Bronchial epithelial cell (primary cell): ENCODE results near the gene KRT31. TPM values are rescaled to one million over a fixed set of nuclear protein-coding genes. Genes with fewer than 3 reads are reported as not detected.
"Not testable (repeated sequence)": the region's sequence is repeated elsewhere in the genome, so short reads cannot be mapped to it uniquely, and the experiment has no call there.

Experiments
- DNase-seq: peaks from one replicate; pipeline ENCODE4 v3.0.0-alpha.2; 2010; ENCODE audit warnings: low read depth
- FAIRE-seq: peaks from 2 replicates; lab custom pipeline; 2011; peaks lifted over from hg19 to GRCh38; lab: Jason Lieb, UNC
- H3K27me3 ChIP-seq: 2 replicates; pipeline ENCODE4 v1.5.1; 2011; ENCODE audit warnings: low read length; ENCODE audit not compliant: control insufficient read depth, insufficient read depth
- H3K36me3 ChIP-seq: 2 replicates; pipeline ENCODE4 v1.5.1; 2011; ENCODE audit warnings: low read length; ENCODE audit not compliant: control insufficient read depth, insufficient read depth
- H3K4me3 ChIP-seq: 2 replicates; pipeline ENCODE4 v1.5.1; 2011; ENCODE audit warnings: mild to moderate bottlenecking, low read depth, low read length, control low read depth
- CTCF ChIP-seq: IDR thresholded peaks from 2 replicates; pipeline ENCODE4 v1.5.1; 2011; ENCODE audit warnings: mild to moderate bottlenecking, moderate library complexity, low read length, control low read depth, inconsistent platforms; ENCODE audit not compliant: insufficient read depth, severe bottlenecking
- total RNA-seq: library from RNA; depleted of rRNA; stranded (reverse); fragments of >200 nt; gene quantifications from 2 replicates; pipeline ENCODE4 v1.2.1, GENCODE V29; 2014

The KRT31 gene
- total RNA-seq, 1 donor from 2014 or later: not detected

GRCh38 chr17:41386227-41386626 is 11.2 kb downstream of the KRT31 start:
- no peak for TF ChIP-seq CTCF
- H3K27me3 ChIP-seq: no peaks in the 10 kb centered on the region
- FAIRE-seq: no peak
- no peak for DNase-seq
- no peak overlapping the region for H3K4me3 ChIP-seq
- no peaks in the 10 kb centered on the region for H3K36me3 ChIP-seq

- no peak for TF ChIP-seq CTCF
- no peaks in the 10 kb centered on the region for H3K27me3 ChIP-seq
Measured at GRCh38 chr17:41383690-41384089, 13.7 kb downstream of the KRT31 start.

GRCh38 chr17:41382394-41382793 is 15.0 kb downstream of the KRT31 start:
- FAIRE-seq: peak; percentile 43
- no peak for TF ChIP-seq CTCF
- peak; percentile 41 for DNase-seq
- no peaks in the 10 kb centered on the region for H3K27me3 ChIP-seq
- no peak overlapping the region for H3K4me3 ChIP-seq
- no peaks in the 10 kb centered on the region for H3K36me3 ChIP-seq

More at GRCh38 chr17:41383690-41384089, 13.7 kb downstream of the KRT31 start:
- no peaks in the 10 kb centered on the region for H3K36me3 ChIP-seq
- H3K4me3 ChIP-seq: no peak overlapping the region
- DNase-seq: no peak
- no peak for FAIRE-seq

GRCh38 chr17:41381943-41382342 is 15.5 kb downstream of the KRT31 start, which contains the start of gene KRT34:
Gene KRT34 (minus strand): TSS chr17:41382306. CDS start chr17:41382246, 60 bp downstream.
- FAIRE-seq, H3K27me3 ChIP-seq, H3K36me3 ChIP-seq, DNase-seq, H3K4me3 ChIP-seq: not testable (repeated sequence)

GRCh38 chr17:41380091-41380490 is 17.3 kb downstream of the KRT31 start:
- not testable (repeated sequence) for H3K36me3 ChIP-seq, H3K27me3 ChIP-seq, H3K4me3 ChIP-seq
- DNase-seq (peak; percentile 84), FAIRE-seq (peak; percentile 98)

GRCh38 chr17:41377546-41377945 is 19.9 kb downstream of the KRT31 start:
- TF ChIP-seq CTCF: no peak
- Histone ChIP-seq H3K36me3 (no peaks in the 10 kb centered on the region), H3K4me3 (no peak overlapping the region), H3K27me3 (no peaks in the 10 kb centered on the region)
- DNase-seq: peak; percentile 30
- FAIRE-seq: no peak

GRCh38 chr17:41369713-41370112 is 27.7 kb downstream of the KRT31 start, which contains the start of gene KRT33B:
Gene KRT33B (minus strand): TSS chr17:41369813. CDS start chr17:41369750, 63 bp downstream.
- TF ChIP-seq CTCF: no peak
- no peak for DNase-seq
- no peak for FAIRE-seq
- H3K36me3 ChIP-seq: no peaks in the 10 kb centered on the region
- H3K27me3 ChIP-seq: no peaks in the 10 kb centered on the region
- no peak within 1 kb of the TSS for H3K4me3 ChIP-seq
